B cell (primary cell): ENCODE measurements around the gene CALHM1. TPM values are rescaled to one million over a fixed set of nuclear protein-coding genes. Genes with fewer than 3 reads are reported as not detected.

Source experiments
- ATAC-seq: fragments of 200-7000 bp; cut with Tn5 transposase; one replicate; pipeline ENCODE4 v1.10.0; 2021; ENCODE audit warnings: low read depth, mild to moderate bottlenecking, moderate number of reproducible peaks, moderate library complexity
- CTCF ChIA-PET: fragments of 350-600 bp; sonication (Branson Sonifier 250); formaldehyde crosslinking; loops from one replicate; lab custom pipeline; 2021; ENCODE audit warnings: antibody characterized with exemption, inconsistent platforms; lab: Charles Lee
- POLR2A ChIA-PET: fragments of 350-600 bp; sonication (Branson Sonifier 250); formaldehyde crosslinking; loops from one replicate; lab custom pipeline; 2021; ENCODE audit warnings: antibody characterized with exemption; lab: Charles Lee
- DNase-seq: peaks from one replicate; pipeline ENCODE4 v3.0.0; 2013
- H2AFZ ChIP-seq: 2 replicates; pipeline ENCODE4 v1.6.1; 2012; ENCODE audit warnings: mild to moderate bottlenecking, low read depth, low read length; ENCODE audit not compliant: insufficient read depth, poor library complexity, severe bottlenecking
- H3K27ac ChIP-seq, 2 donors: 1 replicate in 1 of 2; 2 replicates in 1 of 2; pipeline ENCODE4 v1.5.1; 2012 to 2013; ENCODE audit warnings: low read length in 2 of 2, mild to moderate bottlenecking in 2 of 2, moderate library complexity in 1 of 2
- H3K27me3 ChIP-seq, 4 experiments: fragments of 200-600 bp in 1 of 4; sonication (generic) in 1 of 4; replicated peaks in 1 of 4; 1 replicate in 2 of 4; 2 replicates in 2 of 4; pipeline versions ENCODE4 v1.6.1 to v1.7.0; 2013 to 2016; ENCODE audit warnings: low read length in 3 of 4, mild to moderate bottlenecking in 2 of 4, mixed read lengths in 1 of 4, moderate library complexity in 1 of 4; ENCODE audit not compliant: insufficient read depth in 4 of 4, control insufficient read depth in 3 of 4; ENCODE audit errors: control extremely low read depth in 1 of 4
- H3K36me3 ChIP-seq, 2 experiments: replicated peaks in 1 of 2; 1 replicate in 1 of 2; 2 replicates in 1 of 2; pipeline versions ENCODE4 v1.6.1 to v1.7.1; 2013; ENCODE audit warnings: low read length in 1 of 2; ENCODE audit not compliant: insufficient read depth in 2 of 2, control insufficient read depth in 1 of 2; ENCODE audit errors: control extremely low read depth in 1 of 2, extremely low read depth in 1 of 2
- H3K4me1 ChIP-seq, 2 donors: fragments of 200-600 bp in 1 of 2; sonication (generic) in 1 of 2; 1 replicate in 1 of 2; 2 replicates in 1 of 2; pipeline versions ENCODE4 v1.5.1 to v1.6.1; 2013 to 2017; ENCODE audit warnings: low read length in 2 of 2; ENCODE audit not compliant: control insufficient read depth in 2 of 2, insufficient read depth in 2 of 2
- H3K4me2 ChIP-seq: replicated peaks from 2 replicates; pipeline ENCODE3; 2012; ENCODE audit warnings: mild to moderate bottlenecking, low read depth, low read length; ENCODE audit not compliant: poor library complexity, severe bottlenecking
- H3K4me3 ChIP-seq, 5 experiments: fragments of 200-600 bp in 1 of 5; sonication (generic) in 1 of 5; 1 replicate in 3 of 5; 2 replicates in 2 of 5; pipeline versions ENCODE4 v1.5.1 to v1.7.0; 2011 to 2016; ENCODE audit warnings: low read length in 4 of 5, mild to moderate bottlenecking in 4 of 5, low read depth in 2 of 5, control low read depth in 1 of 5, moderate library complexity in 1 of 5; ENCODE audit not compliant: insufficient read depth in 1 of 5; ENCODE audit errors: control extremely low read depth in 1 of 5, extremely low read depth in 1 of 5
- H3K79me2 ChIP-seq: fragments of 200-600 bp; sonication (generic); one replicate; pipeline ENCODE4 v1.6.0; 2016; ENCODE audit warnings: low read length; ENCODE audit not compliant: control insufficient read depth, insufficient read depth
- H3K9ac ChIP-seq: fragments of 200-600 bp; sonication (generic); 2 replicates; pipeline ENCODE4 v1.6.1; 2017; ENCODE audit warnings: mild to moderate bottlenecking, low read length, moderate library complexity
- H3K9me3 ChIP-seq, 3 donors: one replicate each; pipeline versions ENCODE4 v1.6.1 to v1.7.1; 2013; ENCODE audit warnings: low read length in 2 of 3; ENCODE audit not compliant: control insufficient read depth in 2 of 3, insufficient read depth in 1 of 3; ENCODE audit errors: control extremely low read depth in 1 of 3
- H4K20me1 ChIP-seq: 2 replicates; pipeline ENCODE4 v1.6.0; 2012; ENCODE audit warnings: mild to moderate bottlenecking, low read length; ENCODE audit not compliant: insufficient read depth, control insufficient read depth, poor library complexity, severe bottlenecking
- H3K27ac Mint-ChIP-seq: one replicate; pipeline ENCODE4 v1.8.0; 2021; ENCODE audit warnings: mixed read lengths
- H3K27me3 Mint-ChIP-seq: one replicate; pipeline ENCODE4 v1.8.0; 2021; ENCODE audit warnings: mixed read lengths
- H3K4me1 Mint-ChIP-seq: one replicate; pipeline ENCODE4 v1.8.0; 2021; ENCODE audit warnings: mixed read lengths
- H3K4me3 Mint-ChIP-seq: one replicate; pipeline ENCODE4 v1.8.0; 2021; ENCODE audit warnings: mixed read lengths
- H3K9me3 Mint-ChIP-seq: one replicate; pipeline ENCODE4 v1.8.0; 2022; ENCODE audit warnings: mixed read lengths; ENCODE audit not compliant: insufficient read depth
- EZH2 ChIP-seq: IDR thresholded peaks from 2 replicates; pipeline ENCODE4 v1.6.1; 2012; ENCODE audit warnings: borderline replicate concordance, low read depth, mild to moderate bottlenecking, moderate library complexity, low read length; ENCODE audit not compliant: insufficient read depth, poor library complexity, severe bottlenecking
- WGBS: methylation state at CpG from one replicate; pipeline ENCODE4 v1.1.5; 2013; ENCODE audit warnings: missing lambda C conversion rate; ENCODE audit not compliant: insufficient coverage; 5-methylcytosine and 5-hydroxymethylcytosine counted together
- intact Hi-C: fragments of 100-400 bp; cut with micrococcal nuclease; formaldehyde crosslinking; loops from one replicate; pipeline ENCODE4 v1.10.0; 2022
- polyA plus RNA-seq: library from polyadenylated mRNA; depleted of rRNA; stranded (reverse); fragments of >200 nt; gene quantifications from 2 replicates; pipeline ENCODE4 v1.2.3, GENCODE V29; 2012
- total RNA-seq, 2 donors: library from RNA; stranded (reverse); fragments of 120-200 nt in 1 of 2; gene quantifications; 1 replicate in 1 of 2; 2 replicates in 1 of 2; pipeline versions ENCODE4 v1.2.3 to v1.2.4, GENCODE V29; 2013 to 2022
- TF ChIP-seq, protein P1 (sequence below): fragments of 200-600 bp; IDR thresholded peaks from one replicate; pipeline ENCODE4 v1.8.0; 2022; ENCODE audit warnings: antibody characterized with exemption, mild to moderate bottlenecking

CALHM1 gene
- total and polyA plus RNA-seq, 2 donors (not counting 1 experiment from before 2014, with no cell fraction given), result 0.16 to 0.34 TPM

DNA sequence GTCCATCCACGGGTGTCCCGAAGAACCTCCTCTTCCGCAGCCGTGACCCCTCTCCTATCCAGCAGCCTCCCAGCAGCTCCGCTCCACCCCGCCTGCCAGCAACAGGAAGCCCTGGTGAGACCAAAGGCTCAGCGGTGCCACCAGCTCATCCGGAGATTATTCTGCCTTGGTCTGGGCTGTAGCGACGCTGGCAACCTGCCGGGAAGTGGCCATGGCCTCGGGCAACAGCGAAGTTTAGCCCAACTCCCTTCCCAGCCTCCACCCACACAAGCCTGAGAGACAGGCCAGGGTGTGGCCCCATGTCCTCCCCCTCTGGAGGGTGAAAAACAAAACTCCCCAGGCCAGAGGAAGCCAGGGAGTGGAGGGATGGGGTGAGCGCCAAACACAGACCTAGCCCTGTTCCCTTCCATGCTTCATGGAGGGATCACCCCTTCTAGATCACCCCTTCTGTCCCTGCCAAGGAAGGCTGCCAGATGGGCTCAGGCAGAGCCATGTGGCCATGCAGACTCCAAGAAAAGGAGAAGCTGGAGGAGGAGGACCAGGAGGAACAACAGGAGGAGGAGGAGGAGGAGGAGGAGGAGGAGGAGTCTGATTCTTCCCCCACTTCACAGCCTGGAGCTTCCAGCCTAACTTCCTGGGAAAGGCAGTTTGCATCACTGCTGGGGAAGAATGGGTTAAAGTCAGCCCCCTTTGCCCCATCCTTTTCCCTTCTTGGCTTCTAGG lies 7.4 kb downstream of the CALHM1 start:
- Mint-ChIP-seq H3K27me3 (no peaks in the 10 kb centered on the region), H3K9me3 (no peaks in the 10 kb centered on the region), H3K4me1 (peaks cover 42% of the 10 kb centered on the region), H3K27ac (peak overlapping the region; percentile 91), H3K4me3 (peak overlapping the region; percentile 93)
- Histone ChIP-seq H3K79me2 (peaks cover 18% of the 10 kb centered on the region), H3K4me2 (peak overlapping the region; percentile 98), H3K9ac (peak overlapping the region; percentile 90), H3K9me3 (no peaks in the 10 kb centered on the region), H3K36me3 (peaks cover 0 to 12% of the 10 kb centered on the region in 2 experiments), H2AFZ (peak overlapping the region; percentile 98), H3K27ac (peak overlapping the region in 1 of 2 donors; percentile 71), H3K4me3 (peak overlapping the region in 4 of 5 experiments; percentile 59 to 91 (median 72)), H3K4me1 (peaks cover 20 to 39% of the 10 kb centered on the region in 2 donors), H3K27me3 (peaks cover 0 to 6% (median 0%) of the 10 kb centered on the region in 4 experiments), H4K20me1 (no peaks in the 10 kb centered on the region)
- CTCF ChIA-PET, result interaction anchor here (0.8 to 7.1 kb wide), 8 partner anchors 15 to 35 kb away, joined by 3 to 50 read pairs (median 14); no protein-coding TSS in a partner anchor
- DNase-seq, result peak; percentile 35
- TF ChIP-seq, protein P1, sequence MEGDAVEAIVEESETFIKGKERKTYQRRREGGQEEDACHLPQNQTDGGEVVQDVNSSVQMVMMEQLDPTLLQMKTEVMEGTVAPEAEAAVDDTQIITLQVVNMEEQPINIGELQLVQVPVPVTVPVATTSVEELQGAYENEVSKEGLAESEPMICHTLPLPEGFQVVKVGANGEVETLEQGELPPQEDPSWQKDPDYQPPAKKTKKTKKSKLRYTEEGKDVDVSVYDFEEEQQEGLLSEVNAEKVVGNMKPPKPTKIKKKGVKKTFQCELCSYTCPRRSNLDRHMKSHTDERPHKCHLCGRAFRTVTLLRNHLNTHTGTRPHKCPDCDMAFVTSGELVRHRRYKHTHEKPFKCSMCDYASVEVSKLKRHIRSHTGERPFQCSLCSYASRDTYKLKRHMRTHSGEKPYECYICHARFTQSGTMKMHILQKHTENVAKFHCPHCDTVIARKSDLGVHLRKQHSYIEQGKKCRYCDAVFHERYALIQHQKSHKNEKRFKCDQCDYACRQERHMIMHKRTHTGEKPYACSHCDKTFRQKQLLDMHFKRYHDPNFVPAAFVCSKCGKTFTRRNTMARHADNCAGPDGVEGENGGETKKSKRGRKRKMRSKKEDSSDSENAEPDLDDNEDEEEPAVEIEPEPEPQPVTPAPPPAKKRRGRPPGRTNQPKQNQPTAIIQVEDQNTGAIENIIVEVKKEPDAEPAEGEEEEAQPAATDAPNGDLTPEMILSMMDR, result no peak
- no peak for TF ChIP-seq EZH2
- POLR2A ChIA-PET, result interaction anchor here (1.4 to 2.5 kb wide), 2 partner anchors 16 to 20 kb away, joined by 11 to 24 read pairs; no protein-coding TSS in a partner anchor
- 2% methylated on average over 13 of the region's 14 CpGs for WGBS
- ATAC-seq, result no peak
- intact Hi-C loops, result no loop called here

DNA sequence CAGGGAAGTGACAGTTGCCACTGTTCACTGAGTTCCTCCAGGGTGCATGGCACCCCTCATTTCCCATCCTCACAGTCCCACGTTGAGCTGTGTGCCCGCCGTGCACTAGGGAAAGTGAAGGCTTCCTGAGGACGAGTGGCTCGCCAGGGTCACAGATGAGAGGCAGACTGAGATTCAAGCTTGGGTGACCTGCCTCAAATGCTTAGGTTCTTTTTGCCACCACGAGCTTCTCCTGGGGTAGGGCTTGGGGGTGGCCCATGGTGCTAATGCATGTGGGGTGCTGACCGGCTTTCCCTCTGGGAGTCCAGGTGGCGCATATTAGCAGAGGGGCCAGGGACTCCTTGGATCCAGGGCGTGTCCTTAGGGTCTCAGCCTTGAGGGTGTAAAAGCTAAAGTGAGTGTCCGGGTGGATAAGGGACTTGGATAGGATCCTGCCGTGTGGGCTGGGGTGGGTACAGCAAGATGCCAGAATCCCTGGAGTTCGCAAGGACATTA lies 8.5 kb downstream of the CALHM1 start:
- H3K79me2 ChIP-seq, result peaks cover 18% of the 10 kb centered on the region
- H3K27me3 ChIP-seq, result peaks cover 0 to 6% (median 0%) of the 10 kb centered on the region in 4 experiments
- ATAC-seq (no peak), DNase-seq (no peak)
- WGBS, result 85% methylated on average over 12 of the region's 12 CpGs
- Mint-ChIP-seq H3K27me3 (no peaks in the 10 kb centered on the region), H3K4me3 (peak overlapping the region; percentile 93), H3K4me1 (peaks cover 42% of the 10 kb centered on the region), H3K9me3 (no peaks in the 10 kb centered on the region), H3K27ac (peak overlapping the region; percentile 91)
- no peak for TF ChIP-seq EZH2
- TF ChIP-seq, protein P1, result no peak
- H3K36me3 ChIP-seq, result peaks cover 0 to 22% of the 10 kb centered on the region in 2 experiments
- H2AFZ ChIP-seq, result no peak overlapping the region
- peak overlapping the region; percentile 98 for H3K4me2 ChIP-seq
- H3K27ac ChIP-seq, result no peak overlapping the region
- H4K20me1 ChIP-seq, result no peaks in the 10 kb centered on the region
- no peaks in the 10 kb centered on the region for H3K9me3 ChIP-seq
- intact Hi-C loops, result no loop called here
- H3K4me3 ChIP-seq, result peak overlapping the region in 1 of 5 experiments; percentile 91
- peak overlapping the region; percentile 90 for H3K9ac ChIP-seq
- ChIA-PET CTCF (interaction anchor here (1.0 to 7.1 kb wide), 4 partner anchors 22 to 33 kb away, joined by 3 to 50 read pairs (median 18); no protein-coding TSS in a partner anchor), POLR2A (no interaction called here)
- H3K4me1 ChIP-seq, result peaks cover 20 to 39% of the 10 kb centered on the region in 2 donors
